ENCODE measurements around the gene ABHD2. TPM values are rescaled to one million over a fixed set of nuclear protein-coding genes. Genes with fewer than 3 reads are reported as not detected.

ABHD2 gene
- polyA plus RNA-seq, 4 donors = 6.7 to 33.6 (median 18.8) TPM

- FAIRE-seq (no peak), DNase-seq (no peak)
- Histone ChIP-seq H3K27me3 (ENCODE audit: control insufficient read depth in 3 of 3, insufficient read depth in 3 of 3, low read length in 3 of 3) (no peaks in the 10 kb centered on the region), H3K27ac (ENCODE audit: low read depth in 1 of 3, low read length in 2 of 3) (no peak overlapping the region), H3K9me3 (ENCODE audit: control insufficient read depth in 2 of 2, insufficient read depth in 1 of 2, low read depth in 1 of 2, low read length in 1 of 2) (no peaks in the 10 kb centered on the region), H3K4me3 (ENCODE audit: low read depth in 1 of 3, low read length in 3 of 3) (no peak overlapping the region), H3K36me3 (ENCODE audit: control insufficient read depth in 3 of 3, insufficient read depth in 2 of 3, low read depth in 1 of 3, low read length in 3 of 3) (no peaks in the 10 kb centered on the region), H3K4me1 (ENCODE audit: control insufficient read depth in 3 of 3, insufficient read depth in 2 of 3, low read depth in 1 of 3, low read length in 2 of 3) (no peaks in the 10 kb centered on the region)
- WGBS, 3 donors = 91 to 93% (median 91%) methylated on average over 20 of the region's 20 CpGs
Measured at GRCh38 chr15:89217031-89217430, 128.8 kb downstream of the ABHD2 start.

- no peak overlapping the region for H3K27ac ChIP-seq (ENCODE audit: low read depth in 1 of 3, low read length in 2 of 3)
- H3K4me1 ChIP-seq (ENCODE audit: control insufficient read depth in 3 of 3, insufficient read depth in 2 of 3, low read depth in 1 of 3, low read length in 2 of 3) = no peaks in the 10 kb centered on the region
- no peaks in the 10 kb centered on the region for H3K9me3 ChIP-seq (ENCODE audit: control insufficient read depth in 2 of 2, insufficient read depth in 1 of 2, low read depth in 1 of 2, low read length in 1 of 2)
- WGBS, 3 donors = 75 to 80% (median 80%) methylated on average over 6 of the region's 6 CpGs
- DNase-seq (no peak), FAIRE-seq (no peak)
- no peaks in the 10 kb centered on the region for H3K27me3 ChIP-seq (ENCODE audit: control insufficient read depth in 3 of 3, insufficient read depth in 3 of 3, low read length in 3 of 3)
- no peak overlapping the region for H3K4me3 ChIP-seq (ENCODE audit: low read depth in 1 of 3, low read length in 3 of 3)
- no peaks in the 10 kb centered on the region for H3K36me3 ChIP-seq (ENCODE audit: control insufficient read depth in 3 of 3, insufficient read depth in 2 of 3, low read depth in 1 of 3, low read length in 3 of 3)
Measured at GRCh38 chr15:89217686-89218376, 129.6 kb downstream of the ABHD2 start.

- no peak for FAIRE-seq
Measured at GRCh38 chr15:89218531-89218930, 130.3 kb downstream of the ABHD2 start.

GRCh38 chr15:89221543-89221942 lies 133.3 kb downstream of the ABHD2 start, which contains the start of gene RLBP1:
TSS of gene RLBP1 (minus strand) at chr15:89221579. CDS start at chr15:89218975, 2,604 bp downstream.
- H3K4me3 ChIP-seq (ENCODE audit: low read depth in 1 of 3, low read length in 3 of 3) = no peak within 1 kb of the TSS
- H3K27me3 ChIP-seq (ENCODE audit: control insufficient read depth in 3 of 3, insufficient read depth in 3 of 3, low read length in 3 of 3) = no peaks in the 10 kb centered on the region
- H3K27ac ChIP-seq (ENCODE audit: low read depth in 1 of 3, low read length in 2 of 3) = no peak within 1 kb of the TSS
- H3K9me3 ChIP-seq (ENCODE audit: control insufficient read depth in 2 of 2, insufficient read depth in 1 of 2, low read depth in 1 of 2, low read length in 1 of 2) = no peaks in the 10 kb centered on the region
- H3K36me3 ChIP-seq (ENCODE audit: control insufficient read depth in 3 of 3, insufficient read depth in 2 of 3, low read depth in 1 of 3, low read length in 3 of 3) = no peaks in the 10 kb centered on the region
- H3K4me1 ChIP-seq (ENCODE audit: control insufficient read depth in 3 of 3, insufficient read depth in 2 of 3, low read depth in 1 of 3, low read length in 2 of 3) = no peaks in the 10 kb centered on the region
- no peak for FAIRE-seq
- no peak for DNase-seq
- 75 to 77% (median 76%) methylated on average over 9 to 11 of the region's 11 CpGs for WGBS, 3 donors

More at GRCh38 chr15:89218531-89218930, 130.3 kb downstream of the ABHD2 start:
- Histone ChIP-seq H3K4me1 (ENCODE audit: control insufficient read depth in 3 of 3, insufficient read depth in 2 of 3, low read depth in 1 of 3, low read length in 2 of 3) (no peaks in the 10 kb centered on the region), H3K4me3 (ENCODE audit: low read depth in 1 of 3, low read length in 3 of 3) (no peak overlapping the region), H3K9me3 (ENCODE audit: control insufficient read depth in 2 of 2, insufficient read depth in 1 of 2, low read depth in 1 of 2, low read length in 1 of 2) (no peaks in the 10 kb centered on the region), H3K36me3 (ENCODE audit: control insufficient read depth in 3 of 3, insufficient read depth in 2 of 3, low read depth in 1 of 3, low read length in 3 of 3) (no peaks in the 10 kb centered on the region), H3K27me3 (ENCODE audit: control insufficient read depth in 3 of 3, insufficient read depth in 3 of 3, low read length in 3 of 3) (no peaks in the 10 kb centered on the region), H3K27ac (ENCODE audit: low read depth in 1 of 3, low read length in 2 of 3) (no peak overlapping the region)
- DNase-seq = no peak
- WGBS, 3 donors = 83 to 87% (median 84%) methylated on average over 8 of the region's 8 CpGs

GRCh38 chr15:89225588-89225987 lies 137.3 kb downstream of the ABHD2 start:
- DNase-seq (no peak), FAIRE-seq (no peak)
- Histone ChIP-seq H3K4me1 (ENCODE audit: control insufficient read depth in 3 of 3, insufficient read depth in 2 of 3, low read depth in 1 of 3, low read length in 2 of 3) (no peaks in the 10 kb centered on the region), H3K27me3 (ENCODE audit: control insufficient read depth in 3 of 3, insufficient read depth in 3 of 3, low read length in 3 of 3) (no peaks in the 10 kb centered on the region), H3K27ac (ENCODE audit: low read depth in 1 of 3, low read length in 2 of 3) (no peak overlapping the region), H3K9me3 (ENCODE audit: control insufficient read depth in 2 of 2, insufficient read depth in 1 of 2, low read depth in 1 of 2, low read length in 1 of 2) (no peaks in the 10 kb centered on the region), H3K36me3 (ENCODE audit: control insufficient read depth in 3 of 3, insufficient read depth in 2 of 3, low read depth in 1 of 3, low read length in 3 of 3) (no peaks in the 10 kb centered on the region), H3K4me3 (ENCODE audit: low read depth in 1 of 3, low read length in 3 of 3) (no peak overlapping the region)
- 89 to 95% (median 94%) methylated on average over 5 of the region's 5 CpGs for WGBS, 3 donors

GRCh38 chr15:89226359-89227221 lies 138.3 kb downstream of the ABHD2 start:
- FAIRE-seq = no peak
- Histone ChIP-seq H3K4me1 (ENCODE audit: control insufficient read depth in 3 of 3, insufficient read depth in 2 of 3, low read depth in 1 of 3, low read length in 2 of 3) (no peaks in the 10 kb centered on the region), H3K9me3 (ENCODE audit: control insufficient read depth in 2 of 2, insufficient read depth in 1 of 2, low read depth in 1 of 2, low read length in 1 of 2) (no peaks in the 10 kb centered on the region), H3K27ac (ENCODE audit: low read depth in 1 of 3, low read length in 2 of 3) (no peak overlapping the region), H3K27me3 (ENCODE audit: control insufficient read depth in 3 of 3, insufficient read depth in 3 of 3, low read length in 3 of 3) (no peaks in the 10 kb centered on the region), H3K36me3 (ENCODE audit: control insufficient read depth in 3 of 3, insufficient read depth in 2 of 3, low read depth in 1 of 3, low read length in 3 of 3) (no peaks in the 10 kb centered on the region), H3K4me3 (ENCODE audit: low read depth in 1 of 3, low read length in 3 of 3) (no peak overlapping the region)
- 56 to 80% (median 74%) methylated on average over 14 of the region's 14 CpGs for WGBS, 3 donors
- DNase-seq = no peak

- no peak overlapping the region for H3K4me3 ChIP-seq (ENCODE audit: low read depth in 1 of 3, low read length in 3 of 3)
- no peaks in the 10 kb centered on the region for H3K36me3 ChIP-seq (ENCODE audit: control insufficient read depth in 3 of 3, insufficient read depth in 2 of 3, low read depth in 1 of 3, low read length in 3 of 3)
- H3K27me3 ChIP-seq (ENCODE audit: control insufficient read depth in 3 of 3, insufficient read depth in 3 of 3, low read length in 3 of 3) = no peaks in the 10 kb centered on the region
- no peaks in the 10 kb centered on the region for H3K9me3 ChIP-seq (ENCODE audit: control insufficient read depth in 2 of 2, insufficient read depth in 1 of 2, low read depth in 1 of 2, low read length in 1 of 2)
- no peak for FAIRE-seq
- no peak overlapping the region for H3K27ac ChIP-seq (ENCODE audit: low read depth in 1 of 3, low read length in 2 of 3)
- 82 to 87% (median 87%) methylated on average over 7 of the region's 7 CpGs for WGBS, 3 donors
- no peak for DNase-seq
- H3K4me1 ChIP-seq (ENCODE audit: control insufficient read depth in 3 of 3, insufficient read depth in 2 of 3, low read depth in 1 of 3, low read length in 2 of 3) = no peaks in the 10 kb centered on the region
Measured at GRCh38 chr15:89227425-89227824, 139.2 kb downstream of the ABHD2 start.

- Histone ChIP-seq H3K9me3 (ENCODE audit: control insufficient read depth in 2 of 2, insufficient read depth in 1 of 2, low read depth in 1 of 2, low read length in 1 of 2) (no peaks in the 10 kb centered on the region), H3K27me3 (ENCODE audit: control insufficient read depth in 3 of 3, insufficient read depth in 3 of 3, low read length in 3 of 3) (no peaks in the 10 kb centered on the region), H3K27ac (ENCODE audit: low read depth in 1 of 3, low read length in 2 of 3) (no peak overlapping the region), H3K4me3 (ENCODE audit: low read depth in 1 of 3, low read length in 3 of 3) (no peak overlapping the region), H3K36me3 (ENCODE audit: control insufficient read depth in 3 of 3, insufficient read depth in 2 of 3, low read depth in 1 of 3, low read length in 3 of 3) (no peaks in the 10 kb centered on the region), H3K4me1 (ENCODE audit: control insufficient read depth in 3 of 3, insufficient read depth in 2 of 3, low read depth in 1 of 3, low read length in 2 of 3) (no peaks in the 10 kb centered on the region)
- no peak for FAIRE-seq
- DNase-seq = no peak
- WGBS, 3 donors = 32 to 42% (median 37%) methylated on average over 5 of the region's 5 CpGs
Measured at GRCh38 chr15:89230277-89230676, 142.0 kb downstream of the ABHD2 start.

All from small intestine (tissue), 7 donors.